Spleen (tissue), 11 donors: ENCODE results near the gene C8A. TPM values are rescaled to one million over a fixed set of nuclear protein-coding genes. Genes with fewer than 3 reads are reported as not detected.

Experiments
- DNase-seq: peaks from one replicate; pipeline ENCODE4 v3.0.0-alpha.2; 2020
- H3K27ac ChIP-seq, 8 donors: fragments of 200-600 bp; sonication (generic) in 7 of 8; 1 replicate in 4 of 8; 2 replicates in 4 of 8; pipeline versions ENCODE4 v1.5.0 to v1.8.0; 2016 to 2021; ENCODE audit warnings: inconsistent platforms in 4 of 8, mild to moderate bottlenecking in 4 of 8, moderate library complexity in 1 of 8
- H3K27me3 ChIP-seq, 7 donors: fragments of 200-600 bp; sonication (generic) in 6 of 7; replicated peaks in 1 of 7; 1 replicate in 4 of 7; 2 replicates in 3 of 7; pipeline versions ENCODE4 v1.5.0 to v1.8.0; 2016 to 2021; ENCODE audit warnings: inconsistent platforms in 3 of 7, mild to moderate bottlenecking in 1 of 7
- H3K36me3 ChIP-seq, 6 donors: fragments of 200-600 bp; sonication (generic) in 5 of 6; 1 replicate in 4 of 6; 2 replicates in 2 of 6; pipeline versions ENCODE4 v1.5.0 to v1.8.0; 2016 to 2021; ENCODE audit warnings: inconsistent platforms in 2 of 6
- H3K4me1 ChIP-seq, 6 donors: fragments of 200-600 bp; sonication (generic) in 5 of 6; 1 replicate in 3 of 6; 2 replicates in 3 of 6; pipeline versions ENCODE4 v1.5.0 to v1.8.0; 2016 to 2021; ENCODE audit warnings: inconsistent platforms in 3 of 6
- H3K4me3 ChIP-seq, 8 donors: fragments of 200-600 bp; sonication (generic) in 7 of 8; 1 replicate in 4 of 8; 2 replicates in 4 of 8; pipeline versions ENCODE4 v1.5.0 to v1.8.0; 2016 to 2021; ENCODE audit warnings: inconsistent platforms in 4 of 8, mild to moderate bottlenecking in 4 of 8, moderate library complexity in 2 of 8
- H3K9me3 ChIP-seq, 8 donors: fragments of 200-600 bp; sonication (generic) in 7 of 8; 1 replicate in 4 of 8; 2 replicates in 4 of 8; pipeline versions ENCODE4 v1.5.0 to v1.8.0; 2016 to 2021; ENCODE audit warnings: inconsistent platforms in 4 of 8
- POLR2A ChIP-seq, 3 donors: fragments of 450-650 bp; IDR thresholded peaks; one replicate each; pipeline ENCODE4 v1.5.1; 2017; ENCODE audit warnings: antibody characterized with exemption in 3 of 3, mild to moderate bottlenecking in 1 of 3
- POLR2AphosphoS5 ChIP-seq, 3 donors: sonication (generic); formaldehyde crosslinking; IDR thresholded peaks; one replicate each; pipeline ENCODE4 v1.5.1; 2017; ENCODE audit warnings: antibody characterized with exemption in 3 of 3
- WGBS, 5 donors: extraction: QIAGEN DNeasy Blood & Tissue Kit in 3 of 5; methylation state at CpG; one replicate each; pipeline versions ENCODE4 v1.1.5 to v1.1.7; 2013 to 2018; 5-methylcytosine and 5-hydroxymethylcytosine counted together
- intact Hi-C: fragments of 100-400 bp; cut with DNase I; formaldehyde crosslinking; loops from one replicate; pipeline ENCODE4 v1.15.0; 2023; ENCODE audit warnings: low total_unique reads
- polyA plus RNA-seq, 3 donors: library from polyadenylated mRNA; stranded (reverse); fragments of 200-250 nt; gene quantifications; one replicate each; pipeline ENCODE4 v1.2.1, GENCODE V29; 2013
- total RNA-seq, 7 donors: library from RNA; depleted of rRNA in 3 of 7; stranded (reverse); fragments of >200 nt in 3 of 7; fragmentation: NEBNext Ultra II Directional in 4 of 7; extraction: Animal tissue kit (Norgen Biotek cat#: 25700) in 4 of 7; gene quantifications; one replicate each; pipeline versions ENCODE4 v1.1.0 to v1.2.1, GENCODE V29; 2016 to 2021
- TF ChIP-seq, protein P1 (sequence below), 11 experiments: fragments of 200-600 bp in 7 of 11; fragments of 450-650 bp in 4 of 11; sonication (generic) in 4 of 11; IDR thresholded peaks in 8 of 11; conservative IDR thresholded peaks in 3 of 11; 1 replicate in 7 of 11; 2 replicates in 4 of 11; pipeline versions ENCODE4 v1.4.0 to v1.8.0; 2016 to 2021; ENCODE audit warnings: antibody characterized with exemption in 11 of 11, inconsistent platforms in 4 of 11, mild to moderate bottlenecking in 1 of 11
- donor health status: healthy with polysubstance abuse.
- donor health status: DM: no; HTN: no; CAD: no; lungs with moderate emphysema.
- donor health status: DM: no; HTN: no; CAD: no.
- donor health status: Bipolar disorder and iron deficiency.
- donor health status: healthy.
- donor health status: DM: no; HTN: no; CAD: no.
- donor health status: DM: yes; HTN: yes; CAD: no.

Gene C8A
- total and polyA plus RNA-seq, 10 donors, result 0.03 TPM; not detected in 9

- intact Hi-C loops, result loop anchor here (10.0 kb wide), 1 partner anchor 1329 kb away; no protein-coding TSS in a partner anchor
- WGBS, 5 donors, result 92 to 99% (median 94%) methylated on average over 5 of the region's 5 CpGs
- Histone ChIP-seq H3K9me3 (peaks cover 0 to 10% (median 2%) of the 10 kb centered on the region in 8 donors), H3K4me3 (no peak overlapping the region), H3K36me3 (no peaks in the 10 kb centered on the region), H3K27ac (no peak overlapping the region), H3K4me1 (peaks cover 0 to 8% (median 3%) of the 10 kb centered on the region in 6 donors), H3K27me3 (peaks cover 0 to 12% (median 0%) of the 10 kb centered on the region in 7 donors)
- DNase-seq, result no peak
- TF ChIP-seq, protein P1, sequence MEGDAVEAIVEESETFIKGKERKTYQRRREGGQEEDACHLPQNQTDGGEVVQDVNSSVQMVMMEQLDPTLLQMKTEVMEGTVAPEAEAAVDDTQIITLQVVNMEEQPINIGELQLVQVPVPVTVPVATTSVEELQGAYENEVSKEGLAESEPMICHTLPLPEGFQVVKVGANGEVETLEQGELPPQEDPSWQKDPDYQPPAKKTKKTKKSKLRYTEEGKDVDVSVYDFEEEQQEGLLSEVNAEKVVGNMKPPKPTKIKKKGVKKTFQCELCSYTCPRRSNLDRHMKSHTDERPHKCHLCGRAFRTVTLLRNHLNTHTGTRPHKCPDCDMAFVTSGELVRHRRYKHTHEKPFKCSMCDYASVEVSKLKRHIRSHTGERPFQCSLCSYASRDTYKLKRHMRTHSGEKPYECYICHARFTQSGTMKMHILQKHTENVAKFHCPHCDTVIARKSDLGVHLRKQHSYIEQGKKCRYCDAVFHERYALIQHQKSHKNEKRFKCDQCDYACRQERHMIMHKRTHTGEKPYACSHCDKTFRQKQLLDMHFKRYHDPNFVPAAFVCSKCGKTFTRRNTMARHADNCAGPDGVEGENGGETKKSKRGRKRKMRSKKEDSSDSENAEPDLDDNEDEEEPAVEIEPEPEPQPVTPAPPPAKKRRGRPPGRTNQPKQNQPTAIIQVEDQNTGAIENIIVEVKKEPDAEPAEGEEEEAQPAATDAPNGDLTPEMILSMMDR (IDR thresholded peaks at IDR 0.05 in 8 of 11, conservative IDR thresholded peaks at IDR 0.05 in 3 of 11), result no peak
- TF ChIP-seq POLR2A (IDR thresholded peaks at IDR 0.05) (no peak), POLR2AphosphoS5 (IDR thresholded peaks at IDR 0.05) (no peak)
Observed at GRCh38 chr1:56835657-56836056, 18.9 kb upstream of the C8A start.

- 85 to 92% (median 89%) methylated on average over 4 of the region's 4 CpGs for WGBS, 5 donors
- H3K9me3 ChIP-seq, result peaks cover 0 to 10% (median 2%) of the 10 kb centered on the region in 8 donors
- peaks cover 0 to 5% (median 0%) of the 10 kb centered on the region in 7 donors for H3K27me3 ChIP-seq
- intact Hi-C loops, result loop anchor here (10.0 kb wide), 1 partner anchor 1328 kb away; no protein-coding TSS in a partner anchor
- no peak overlapping the region for H3K4me3 ChIP-seq
- no peak overlapping the region for H3K27ac ChIP-seq
- no peaks in the 10 kb centered on the region for H3K36me3 ChIP-seq
- H3K4me1 ChIP-seq, result peaks cover 0 to 8% (median 3%) of the 10 kb centered on the region in 6 donors
- TF ChIP-seq POLR2A (IDR thresholded peaks at IDR 0.05) (no peak), POLR2AphosphoS5 (IDR thresholded peaks at IDR 0.05) (no peak)
- TF ChIP-seq, protein P1 (IDR thresholded peaks at IDR 0.05 in 8 of 11, conservative IDR thresholded peaks at IDR 0.05 in 3 of 11), result no peak
- DNase-seq, result no peak
Observed at GRCh38 chr1:56836359-56836758, 18.2 kb upstream of the C8A start.

- Histone ChIP-seq H3K36me3 (no peaks in the 10 kb centered on the region), H3K4me1 (no peaks in the 10 kb centered on the region), H3K9me3 (peaks cover 0 to 10% (median 2%) of the 10 kb centered on the region in 8 donors), H3K4me3 (no peak overlapping the region), H3K27ac (no peak overlapping the region), H3K27me3 (peaks cover 0 to 3% (median 0%) of the 10 kb centered on the region in 7 donors)
- TF ChIP-seq, protein P1 (IDR thresholded peaks at IDR 0.05 in 8 of 11, conservative IDR thresholded peaks at IDR 0.05 in 3 of 11), result no peak
- no peak for TF ChIP-seq POLR2A (IDR thresholded peaks at IDR 0.05)
- TF ChIP-seq POLR2AphosphoS5 (IDR thresholded peaks at IDR 0.05), result no peak
- DNase-seq, result no peak
- 65 to 76% (median 67%) methylated on average over 9 of the region's 9 CpGs for WGBS, 5 donors
- intact Hi-C loops, result loop anchor here (10.0 kb wide), 1 partner anchor 1327 kb away; no protein-coding TSS in a partner anchor
Observed at GRCh38 chr1:56837244-56837939, 17.2 kb upstream of the C8A start.

- H3K36me3 ChIP-seq, result no peaks in the 10 kb centered on the region
- no peak overlapping the region for H3K4me3 ChIP-seq
- intact Hi-C loops, result loop anchor here (10.0 kb wide), 1 partner anchor 1326 kb away; no protein-coding TSS in a partner anchor
- WGBS, 5 donors, result 58 to 66% (median 62%) methylated on average over 3 of the region's 3 CpGs
- H3K9me3 ChIP-seq, result peaks cover 0 to 10% (median 2%) of the 10 kb centered on the region in 8 donors
- H3K27ac ChIP-seq, result no peak overlapping the region
- TF ChIP-seq POLR2A (IDR thresholded peaks at IDR 0.05), result no peak
- TF ChIP-seq, protein P1 (IDR thresholded peaks at IDR 0.05 in 8 of 11, conservative IDR thresholded peaks at IDR 0.05 in 3 of 11), result no peak
- no peak for TF ChIP-seq POLR2AphosphoS5 (IDR thresholded peaks at IDR 0.05)
- no peaks in the 10 kb centered on the region for H3K4me1 ChIP-seq
- no peak for DNase-seq
- H3K27me3 ChIP-seq, result peaks cover 0 to 6% (median 0%) of the 10 kb centered on the region in 7 donors
Observed at GRCh38 chr1:56838759-56839158, 15.8 kb upstream of the C8A start.
